ENCODE measurements around the gene KIF3A.

The KIF3A gene

DNA sequence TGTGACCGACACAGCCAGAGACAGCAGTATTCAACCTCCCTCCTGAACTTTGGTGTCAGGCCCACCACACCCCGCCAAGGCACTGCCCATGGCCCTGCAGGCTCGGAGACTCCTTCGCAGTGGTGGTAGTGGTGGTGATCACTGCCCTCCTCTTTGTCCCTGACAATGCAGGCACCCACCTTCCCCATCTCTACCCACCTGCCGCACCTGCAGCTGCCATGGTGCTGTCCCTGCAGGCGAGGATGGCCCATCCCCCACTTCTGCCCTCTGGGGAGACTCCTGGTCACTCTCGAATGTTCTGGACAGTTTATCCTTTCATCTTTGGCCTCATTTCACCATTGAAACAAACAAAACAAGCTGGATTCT lies 67.9 kb downstream of the KIF3A start:
- H2AFZ ChIP-seq (ENCODE audit: low read depth, low read length), result no peak overlapping the region
- TF ChIP-seq EZH2 (IDR thresholded peaks at IDR 0.05; ENCODE audit: borderline replicate concordance, low read depth, low read length, severe bottlenecking), result no peak
- TF ChIP-seq, protein P1, sequence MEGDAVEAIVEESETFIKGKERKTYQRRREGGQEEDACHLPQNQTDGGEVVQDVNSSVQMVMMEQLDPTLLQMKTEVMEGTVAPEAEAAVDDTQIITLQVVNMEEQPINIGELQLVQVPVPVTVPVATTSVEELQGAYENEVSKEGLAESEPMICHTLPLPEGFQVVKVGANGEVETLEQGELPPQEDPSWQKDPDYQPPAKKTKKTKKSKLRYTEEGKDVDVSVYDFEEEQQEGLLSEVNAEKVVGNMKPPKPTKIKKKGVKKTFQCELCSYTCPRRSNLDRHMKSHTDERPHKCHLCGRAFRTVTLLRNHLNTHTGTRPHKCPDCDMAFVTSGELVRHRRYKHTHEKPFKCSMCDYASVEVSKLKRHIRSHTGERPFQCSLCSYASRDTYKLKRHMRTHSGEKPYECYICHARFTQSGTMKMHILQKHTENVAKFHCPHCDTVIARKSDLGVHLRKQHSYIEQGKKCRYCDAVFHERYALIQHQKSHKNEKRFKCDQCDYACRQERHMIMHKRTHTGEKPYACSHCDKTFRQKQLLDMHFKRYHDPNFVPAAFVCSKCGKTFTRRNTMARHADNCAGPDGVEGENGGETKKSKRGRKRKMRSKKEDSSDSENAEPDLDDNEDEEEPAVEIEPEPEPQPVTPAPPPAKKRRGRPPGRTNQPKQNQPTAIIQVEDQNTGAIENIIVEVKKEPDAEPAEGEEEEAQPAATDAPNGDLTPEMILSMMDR (IDR thresholded peaks at IDR 0.05; ENCODE audit: borderline replicate concordance, extremely low read depth, low read length, poor library complexity, severe bottlenecking), result no peak
- H4K20me1 ChIP-seq (ENCODE audit: insufficient read depth, low read length), result no peaks in the 10 kb centered on the region
- H3K9ac ChIP-seq (ENCODE audit: low read depth, low read length), result no peak overlapping the region
- no peak overlapping the region for H3K4me2 ChIP-seq (ENCODE audit: insufficient read depth, low read length)
- no peaks in the 10 kb centered on the region for H3K27me3 ChIP-seq (ENCODE audit: insufficient read depth, low read length, poor library complexity)
- no peaks in the 10 kb centered on the region for H3K36me3 ChIP-seq (ENCODE audit: insufficient read depth, low read length)
- H3K9me3 ChIP-seq (ENCODE audit: insufficient read depth, low read length, severe bottlenecking), result no peaks in the 10 kb centered on the region
- H3K4me1 ChIP-seq (ENCODE audit: insufficient read depth, low read length), result no peaks in the 10 kb centered on the region
- no peak overlapping the region for H3K4me3 ChIP-seq (ENCODE audit: low read depth in 1 of 2, low read length in 2 of 2)
- H3K79me2 ChIP-seq (ENCODE audit: insufficient read depth, low read length), result no peaks in the 10 kb centered on the region
- no peak overlapping the region for H3K27ac ChIP-seq (ENCODE audit: low read length)
- DNase-seq (no peak), ATAC-seq (ENCODE audit: insufficient read depth, low read depth) (no peak)

DNA sequence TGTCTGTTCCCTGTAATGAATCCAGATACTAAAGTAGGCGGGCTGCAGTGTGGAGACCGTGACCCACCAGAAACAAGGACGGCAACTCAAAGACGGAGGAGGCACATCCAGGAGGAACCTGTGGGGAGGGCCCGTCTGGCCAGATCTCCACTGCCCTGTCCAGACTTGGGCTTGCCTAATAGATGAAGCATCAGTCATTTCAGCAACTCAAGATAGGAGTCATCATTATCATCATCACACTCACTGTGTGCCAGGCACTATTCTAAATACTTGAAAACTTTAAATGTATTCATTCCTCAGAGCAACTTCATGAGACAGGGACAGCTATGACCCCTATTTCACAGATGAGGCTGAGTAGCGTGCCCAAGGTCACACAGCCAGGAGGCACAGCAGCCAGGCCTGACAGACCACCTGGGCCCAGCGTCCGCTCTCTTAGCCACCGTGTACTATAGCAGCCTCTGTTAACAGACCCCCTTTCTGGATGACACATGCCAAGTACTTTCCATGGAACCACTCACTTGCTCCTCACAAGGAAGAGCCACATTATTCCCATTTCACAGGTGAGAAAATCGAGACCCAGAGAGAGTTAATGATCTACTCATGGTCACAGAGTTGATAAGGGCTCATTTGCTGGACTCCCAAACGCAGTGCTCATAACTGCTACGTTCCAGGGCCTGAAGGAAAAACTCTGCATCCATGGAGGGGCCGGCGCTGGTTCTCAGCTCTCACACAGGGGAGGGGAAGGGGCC lies 68.5 kb downstream of the KIF3A start:
- no peaks in the 10 kb centered on the region for H3K9me3 ChIP-seq (ENCODE audit: insufficient read depth, low read length, severe bottlenecking)
- DNase-seq (no peak), ATAC-seq (ENCODE audit: insufficient read depth, low read depth) (no peak)
- no peaks in the 10 kb centered on the region for H3K36me3 ChIP-seq (ENCODE audit: insufficient read depth, low read length)
- H3K9ac ChIP-seq (ENCODE audit: low read depth, low read length), result no peak overlapping the region
- no peak overlapping the region for H3K27ac ChIP-seq (ENCODE audit: low read length)
- no peaks in the 10 kb centered on the region for H3K27me3 ChIP-seq (ENCODE audit: insufficient read depth, low read length, poor library complexity)
- no peaks in the 10 kb centered on the region for H3K4me1 ChIP-seq (ENCODE audit: insufficient read depth, low read length)
- no peak overlapping the region for H2AFZ ChIP-seq (ENCODE audit: low read depth, low read length)
- H3K4me2 ChIP-seq (ENCODE audit: insufficient read depth, low read length), result no peak overlapping the region
- H4K20me1 ChIP-seq (ENCODE audit: insufficient read depth, low read length), result no peaks in the 10 kb centered on the region
- H3K79me2 ChIP-seq (ENCODE audit: insufficient read depth, low read length), result no peaks in the 10 kb centered on the region
- no peak overlapping the region for H3K4me3 ChIP-seq (ENCODE audit: low read depth in 1 of 2, low read length in 2 of 2)
- TF ChIP-seq, protein P1 (IDR thresholded peaks at IDR 0.05; ENCODE audit: borderline replicate concordance, extremely low read depth, low read length, poor library complexity, severe bottlenecking), result no peak
- no peak for TF ChIP-seq EZH2 (IDR thresholded peaks at IDR 0.05; ENCODE audit: borderline replicate concordance, low read depth, low read length, severe bottlenecking)

DNA sequence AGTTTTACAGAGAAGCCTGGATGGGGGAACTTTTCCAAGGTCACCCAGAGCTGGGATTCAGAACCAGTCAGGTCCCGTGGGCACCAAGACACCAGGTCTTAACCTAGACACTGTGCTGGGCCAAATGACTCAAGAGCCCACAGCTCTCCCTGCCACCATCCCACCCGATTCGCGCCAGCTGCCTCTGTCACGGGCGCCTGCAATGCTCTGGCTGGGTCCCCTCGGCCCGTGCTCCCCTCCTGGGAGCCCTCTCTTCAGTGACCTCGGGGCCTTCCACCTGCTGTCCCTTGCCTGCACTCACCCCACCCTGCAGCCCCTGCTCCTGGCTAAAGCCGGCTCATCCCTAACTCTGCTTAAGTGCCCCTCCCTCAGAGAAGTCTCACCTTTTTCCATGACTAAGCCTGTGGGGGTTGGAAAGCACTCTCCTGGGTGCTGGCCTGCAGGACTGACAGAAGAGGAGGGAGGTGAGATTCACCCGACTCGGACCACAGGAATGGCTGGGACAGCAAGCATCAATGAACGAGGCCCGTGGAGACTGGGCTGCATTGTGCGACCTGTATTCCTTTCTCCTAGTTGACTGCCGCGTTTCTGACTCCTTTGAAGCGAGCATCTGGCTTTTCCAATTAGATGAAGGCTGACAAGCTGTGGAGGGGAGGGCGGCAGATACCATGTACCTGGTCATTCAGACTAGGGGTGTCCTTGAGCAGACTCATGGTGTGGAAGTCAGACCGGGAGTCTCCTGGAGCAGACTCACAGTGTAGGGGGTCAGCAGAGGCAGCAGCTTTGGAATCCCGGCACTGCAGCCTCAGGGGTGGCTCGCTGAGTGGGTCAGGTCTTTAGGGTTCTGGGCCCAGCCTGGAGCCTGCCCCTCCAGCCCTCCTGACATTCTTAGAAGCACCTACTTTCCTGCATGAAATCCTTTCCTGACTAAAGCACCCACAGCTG lies 69.3 kb downstream of the KIF3A start:
- TF ChIP-seq EZH2 (IDR thresholded peaks at IDR 0.05; ENCODE audit: borderline replicate concordance, low read depth, low read length, severe bottlenecking), result no peak
- TF ChIP-seq, protein P1 (IDR thresholded peaks at IDR 0.05; ENCODE audit: borderline replicate concordance, extremely low read depth, low read length, poor library complexity, severe bottlenecking), result no peak
- DNase-seq, result no peak
- H3K27ac ChIP-seq (ENCODE audit: low read length), result no peak overlapping the region
- H3K4me3 ChIP-seq (ENCODE audit: low read depth in 1 of 2, low read length in 2 of 2), result no peak overlapping the region
- no peak overlapping the region for H3K9ac ChIP-seq (ENCODE audit: low read depth, low read length)
- no peaks in the 10 kb centered on the region for H3K27me3 ChIP-seq (ENCODE audit: insufficient read depth, low read length, poor library complexity)
- no peak overlapping the region for H3K4me2 ChIP-seq (ENCODE audit: insufficient read depth, low read length)
- H2AFZ ChIP-seq (ENCODE audit: low read depth, low read length), result no peak overlapping the region
- 0 out of 2 replicates have a peak, but pooled peaks cover under 1% of the 10 kb centered on the region for H3K4me1 ChIP-seq (ENCODE audit: insufficient read depth, low read length)
- no peaks in the 10 kb centered on the region for H3K9me3 ChIP-seq (ENCODE audit: insufficient read depth, low read length, severe bottlenecking)
- H3K79me2 ChIP-seq (ENCODE audit: insufficient read depth, low read length), result no peaks in the 10 kb centered on the region
- no peak for ATAC-seq (ENCODE audit: insufficient read depth, low read depth)
- H3K36me3 ChIP-seq (ENCODE audit: insufficient read depth, low read length), result no peaks in the 10 kb centered on the region
- H4K20me1 ChIP-seq (ENCODE audit: insufficient read depth, low read length), result no peaks in the 10 kb centered on the region
